Measurements from ENCODE around the gene MARF1. TPM values are rescaled to one million over a fixed set of nuclear protein-coding genes. Genes with fewer than 3 reads are reported as not detected.
"Not testable (repeated sequence)": the region's sequence is repeated elsewhere in the genome, so short reads cannot be mapped to it uniquely, and the experiment has no call there.

The MARF1 gene
- polyA plus RNA-seq, 1 donor, result 41.6 TPM

GRCh38 chr16:15571557-15571956 is 71.4 kb downstream of the MARF1 start:
- no peaks in the 10 kb centered on the region for H3K9me3 ChIP-seq (ENCODE audit: control insufficient read depth, low read depth, low read length)
- H3K36me3 ChIP-seq (ENCODE audit: control insufficient read depth, insufficient read depth, low read length), result no peaks in the 10 kb centered on the region
- H3K4me3 ChIP-seq (ENCODE audit: low read length), result no peak overlapping the region
- H3K4me1 ChIP-seq (ENCODE audit: control insufficient read depth, insufficient read depth, low read length), result peaks cover 4% of the 10 kb centered on the region
- no peaks in the 10 kb centered on the region for H3K27me3 ChIP-seq (ENCODE audit: control insufficient read depth, insufficient read depth, low read length)
- WGBS (ENCODE audit: insufficient coverage, low lambda C conversion rate), result 20% methylated on average over 2 of the region's 6 CpGs
- H3K27ac ChIP-seq (ENCODE audit: low read length), result no peak overlapping the region
- no peak for DNase-seq

- H3K4me1 ChIP-seq (ENCODE audit: control insufficient read depth, insufficient read depth, low read length); H3K9me3 ChIP-seq (ENCODE audit: control insufficient read depth, low read depth, low read length); H3K36me3 ChIP-seq (ENCODE audit: control insufficient read depth, insufficient read depth, low read length); DNase-seq; H3K27ac ChIP-seq (ENCODE audit: low read length); H3K4me3 ChIP-seq (ENCODE audit: low read length); H3K27me3 ChIP-seq (ENCODE audit: control insufficient read depth, insufficient read depth, low read length): not testable (repeated sequence)
- WGBS (ENCODE audit: insufficient coverage, low lambda C conversion rate), result no CpG with 5 or more reads among the region's 4 CpGs
These were observed 72.3 kb downstream of the MARF1 start for GRCh38 chr16:15570666-15571065.

- Histone ChIP-seq H3K4me3 (ENCODE audit: low read length) (no peak overlapping the region), H3K4me1 (ENCODE audit: control insufficient read depth, insufficient read depth, low read length) (peaks cover 4% of the 10 kb centered on the region), H3K36me3 (ENCODE audit: control insufficient read depth, insufficient read depth, low read length) (no peaks in the 10 kb centered on the region), H3K27ac (ENCODE audit: low read length) (no peak overlapping the region), H3K27me3 (ENCODE audit: control insufficient read depth, insufficient read depth, low read length) (no peaks in the 10 kb centered on the region), H3K9me3 (ENCODE audit: control insufficient read depth, low read depth, low read length) (no peaks in the 10 kb centered on the region)
- DNase-seq, result no peak
- no CpG with 5 or more reads among the region's 5 CpGs for WGBS (ENCODE audit: insufficient coverage, low lambda C conversion rate)
These were observed 75.1 kb downstream of the MARF1 start for GRCh38 chr16:15567823-15568222.

GRCh38 chr16:15566095-15566494 is 76.9 kb downstream of the MARF1 start:
- Histone ChIP-seq H3K27me3 (ENCODE audit: control insufficient read depth, insufficient read depth, low read length) (no peaks in the 10 kb centered on the region), H3K4me3 (ENCODE audit: low read length) (no peak overlapping the region), H3K9me3 (ENCODE audit: control insufficient read depth, low read depth, low read length) (no peaks in the 10 kb centered on the region), H3K4me1 (ENCODE audit: control insufficient read depth, insufficient read depth, low read length) (no peaks in the 10 kb centered on the region), H3K36me3 (ENCODE audit: control insufficient read depth, insufficient read depth, low read length) (no peaks in the 10 kb centered on the region), H3K27ac (ENCODE audit: low read length) (no peak overlapping the region)
- 67% methylated on average over 1 of the region's 2 CpGs for WGBS (ENCODE audit: insufficient coverage, low lambda C conversion rate)
- DNase-seq, result no peak

- H3K27ac ChIP-seq (ENCODE audit: low read length), result no peak overlapping the region
- WGBS (ENCODE audit: insufficient coverage, low lambda C conversion rate), result 60% methylated on average over 2 of the region's 7 CpGs
- H3K4me3 ChIP-seq (ENCODE audit: low read length), result no peak overlapping the region
- H3K36me3 ChIP-seq (ENCODE audit: control insufficient read depth, insufficient read depth, low read length), result no peaks in the 10 kb centered on the region
- H3K4me1 ChIP-seq (ENCODE audit: control insufficient read depth, insufficient read depth, low read length), result no peaks in the 10 kb centered on the region
- H3K9me3 ChIP-seq (ENCODE audit: control insufficient read depth, low read depth, low read length), result no peaks in the 10 kb centered on the region
- H3K27me3 ChIP-seq (ENCODE audit: control insufficient read depth, insufficient read depth, low read length), result no peaks in the 10 kb centered on the region
- DNase-seq, result no peak
These were observed 78.2 kb downstream of the MARF1 start for GRCh38 chr16:15564604-15565339.

GRCh38 chr16:15559176-15559575 is 83.8 kb downstream of the MARF1 start:
- WGBS (ENCODE audit: insufficient coverage, low lambda C conversion rate), result 100% methylated on average over 2 of the region's 4 CpGs
- no peaks in the 10 kb centered on the region for H3K36me3 ChIP-seq (ENCODE audit: control insufficient read depth, insufficient read depth, low read length)
- no peaks in the 10 kb centered on the region for H3K4me1 ChIP-seq (ENCODE audit: control insufficient read depth, insufficient read depth, low read length)
- no peak overlapping the region for H3K4me3 ChIP-seq (ENCODE audit: low read length)
- H3K9me3 ChIP-seq (ENCODE audit: control insufficient read depth, low read depth, low read length), result no peaks in the 10 kb centered on the region
- no peak overlapping the region for H3K27ac ChIP-seq (ENCODE audit: low read length)
- DNase-seq, result no peak
- H3K27me3 ChIP-seq (ENCODE audit: control insufficient read depth, insufficient read depth, low read length), result no peaks in the 10 kb centered on the region

GRCh38 chr16:15557258-15557657 is 85.7 kb downstream of the MARF1 start:
- no peaks in the 10 kb centered on the region for H3K4me1 ChIP-seq (ENCODE audit: control insufficient read depth, insufficient read depth, low read length)
- H3K27me3 ChIP-seq (ENCODE audit: control insufficient read depth, insufficient read depth, low read length), result no peaks in the 10 kb centered on the region
- WGBS (ENCODE audit: insufficient coverage, low lambda C conversion rate), result 100% methylated on average over 1 of the region's 6 CpGs
- no peak overlapping the region for H3K27ac ChIP-seq (ENCODE audit: low read length)
- H3K9me3 ChIP-seq (ENCODE audit: control insufficient read depth, low read depth, low read length), result no peaks in the 10 kb centered on the region
- no peak for DNase-seq
- H3K4me3 ChIP-seq (ENCODE audit: low read length), result no peak overlapping the region
- H3K36me3 ChIP-seq (ENCODE audit: control insufficient read depth, insufficient read depth, low read length), result no peaks in the 10 kb centered on the region

- WGBS (ENCODE audit: insufficient coverage, low lambda C conversion rate), result no CpG with 5 or more reads among the region's 5 CpGs
- Histone ChIP-seq H3K4me3 (ENCODE audit: low read length) (no peak overlapping the region), H3K27ac (ENCODE audit: low read length) (no peak overlapping the region), H3K4me1 (ENCODE audit: control insufficient read depth, insufficient read depth, low read length) (no peaks in the 10 kb centered on the region), H3K27me3 (ENCODE audit: control insufficient read depth, insufficient read depth, low read length) (no peaks in the 10 kb centered on the region), H3K36me3 (ENCODE audit: control insufficient read depth, insufficient read depth, low read length) (no peaks in the 10 kb centered on the region), H3K9me3 (ENCODE audit: control insufficient read depth, low read depth, low read length) (no peaks in the 10 kb centered on the region)
- DNase-seq, result no peak
These were observed 86.8 kb downstream of the MARF1 start for GRCh38 chr16:15556130-15556529.

GRCh38 chr16:15553313-15554088 is 89.5 kb downstream of the MARF1 start:
- no peaks in the 10 kb centered on the region for H3K36me3 ChIP-seq (ENCODE audit: control insufficient read depth, insufficient read depth, low read length)
- DNase-seq, result no peak
- WGBS (ENCODE audit: insufficient coverage, low lambda C conversion rate), result 100% methylated on average over 2 of the region's 10 CpGs
- no peak overlapping the region for H3K27ac ChIP-seq (ENCODE audit: low read length)
- H3K9me3 ChIP-seq (ENCODE audit: control insufficient read depth, low read depth, low read length), result no peaks in the 10 kb centered on the region
- H3K27me3 ChIP-seq (ENCODE audit: control insufficient read depth, insufficient read depth, low read length), result no peaks in the 10 kb centered on the region
- no peaks in the 10 kb centered on the region for H3K4me1 ChIP-seq (ENCODE audit: control insufficient read depth, insufficient read depth, low read length)
- no peak overlapping the region for H3K4me3 ChIP-seq (ENCODE audit: low read length)

GRCh38 chr16:15552507-15552906 is 90.4 kb downstream of the MARF1 start:
- Histone ChIP-seq H3K4me1 (ENCODE audit: control insufficient read depth, insufficient read depth, low read length) (peaks cover 2% of the 10 kb centered on the region), H3K27ac (ENCODE audit: low read length) (no peak overlapping the region), H3K9me3 (ENCODE audit: control insufficient read depth, low read depth, low read length) (no peaks in the 10 kb centered on the region), H3K27me3 (ENCODE audit: control insufficient read depth, insufficient read depth, low read length) (no peaks in the 10 kb centered on the region), H3K36me3 (ENCODE audit: control insufficient read depth, insufficient read depth, low read length) (no peaks in the 10 kb centered on the region), H3K4me3 (ENCODE audit: low read length) (no peak overlapping the region)
- WGBS (ENCODE audit: insufficient coverage, low lambda C conversion rate), result no CpG with 5 or more reads among the region's 6 CpGs
- DNase-seq, result no peak

All from large intestine (tissue), 3 donors.